COLO668 (cell line): ENCODE data around the gene RASL10A.
A peak's percentile ranks its signal among the peaks of the same experiment; 100 is the strongest.

ENCODE experiments used
- DNase-seq: peaks from one replicate; lab custom pipeline; 2025; ENCODE audit not compliant: unreplicated experiment; lab: John Stamatoyannopoulos, UW

RASL10A gene

DNA sequence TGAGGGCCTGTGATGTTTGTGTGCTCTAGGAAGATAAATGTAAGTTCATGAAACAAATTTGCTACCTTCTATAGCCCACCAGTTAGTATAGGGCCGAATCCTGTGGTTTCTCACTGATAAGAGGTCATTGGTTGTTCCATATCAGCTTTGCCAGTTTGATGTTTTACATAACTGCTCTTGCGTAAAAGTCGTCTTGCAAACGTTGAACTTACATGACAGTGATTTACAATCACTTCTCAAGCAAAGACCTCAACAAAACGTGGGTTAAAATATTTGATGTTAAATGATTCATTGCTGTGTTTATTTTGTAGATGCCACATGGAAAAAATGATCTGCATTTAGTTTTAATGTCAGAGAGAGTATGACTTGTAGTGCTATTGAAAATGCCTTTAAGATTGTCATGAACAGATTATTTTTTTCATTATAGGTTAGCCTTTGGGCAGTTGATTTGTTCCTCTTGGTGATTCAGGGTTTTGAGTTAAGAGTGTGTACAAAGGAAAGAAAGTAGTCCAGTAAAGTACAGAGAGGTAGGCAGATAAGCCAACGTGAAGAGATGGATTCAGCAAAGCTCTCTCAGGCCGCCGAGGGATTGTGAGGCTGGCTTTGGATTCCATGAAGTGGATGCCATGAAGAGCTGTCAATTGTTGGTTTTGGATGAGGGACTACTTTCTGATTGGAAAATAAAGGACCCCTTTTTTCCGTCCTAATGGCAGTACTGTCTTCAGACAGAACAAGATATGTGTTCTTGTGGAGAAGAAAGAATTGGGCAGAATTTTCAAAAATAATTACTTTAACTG lies 44.8 kb downstream of the RASL10A start:
- no peak for DNase-seq

- DNase-seq = no peak
Measured at GRCh38 chr22:29269731-29270474, 45.6 kb downstream of the RASL10A start.

DNA sequence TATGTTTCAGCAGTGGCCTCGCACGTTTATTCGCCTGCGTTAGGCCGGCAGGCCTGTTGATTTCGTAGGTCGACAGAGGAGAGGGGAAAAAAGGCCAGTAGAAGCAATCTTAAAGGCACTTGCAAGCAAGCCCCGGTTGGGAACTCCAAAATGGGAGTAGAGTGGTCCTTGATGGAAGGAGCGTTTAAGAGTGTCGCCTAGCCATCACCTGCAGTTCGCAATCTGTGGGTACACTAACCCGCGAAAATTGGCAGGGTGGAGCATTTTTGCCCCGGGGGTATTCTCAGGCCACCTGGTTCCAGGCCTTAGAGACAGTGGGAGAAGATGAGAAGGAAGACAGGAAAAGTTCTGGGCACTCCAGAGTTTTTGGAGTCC lies 46.3 kb downstream of the RASL10A start:
- peak; percentile 20 for DNase-seq

DNA sequence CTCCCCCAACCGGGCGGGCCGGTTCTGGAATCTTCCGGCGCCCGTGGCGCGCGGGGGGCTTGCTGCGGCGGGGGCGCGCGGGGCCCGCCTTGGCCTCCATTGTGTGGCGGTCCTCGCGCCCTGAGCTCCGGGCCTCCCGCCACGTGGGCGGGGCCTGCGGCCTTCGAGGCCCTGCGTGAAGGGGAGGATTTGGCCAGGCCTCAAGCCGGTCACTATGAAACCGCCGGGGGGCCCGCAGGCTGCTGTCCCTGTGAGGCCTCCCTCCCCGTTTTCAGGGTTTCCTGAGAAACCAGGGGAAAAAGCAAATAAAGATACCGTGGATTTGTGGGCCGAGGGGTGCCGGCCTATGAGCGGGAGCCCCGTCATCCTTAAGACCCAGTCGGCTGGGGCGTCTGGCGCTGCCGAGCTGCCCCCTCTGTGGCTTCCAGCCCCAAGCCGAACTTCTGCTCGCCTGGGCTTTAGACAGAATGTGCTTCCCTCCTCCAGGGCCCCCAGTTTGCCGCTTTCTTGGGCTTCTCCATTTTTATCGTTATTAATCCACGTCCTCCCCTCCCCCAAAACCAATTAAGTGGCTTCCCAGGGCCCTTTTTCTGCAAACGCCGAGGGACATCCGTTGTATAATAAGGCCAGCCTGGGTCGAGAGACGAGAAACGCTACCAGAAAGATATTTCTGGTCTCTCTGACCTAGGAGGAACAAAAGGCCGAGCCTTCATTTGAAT lies 46.8 kb downstream of the RASL10A start:
- DNase-seq = peak; percentile 61

DNA sequence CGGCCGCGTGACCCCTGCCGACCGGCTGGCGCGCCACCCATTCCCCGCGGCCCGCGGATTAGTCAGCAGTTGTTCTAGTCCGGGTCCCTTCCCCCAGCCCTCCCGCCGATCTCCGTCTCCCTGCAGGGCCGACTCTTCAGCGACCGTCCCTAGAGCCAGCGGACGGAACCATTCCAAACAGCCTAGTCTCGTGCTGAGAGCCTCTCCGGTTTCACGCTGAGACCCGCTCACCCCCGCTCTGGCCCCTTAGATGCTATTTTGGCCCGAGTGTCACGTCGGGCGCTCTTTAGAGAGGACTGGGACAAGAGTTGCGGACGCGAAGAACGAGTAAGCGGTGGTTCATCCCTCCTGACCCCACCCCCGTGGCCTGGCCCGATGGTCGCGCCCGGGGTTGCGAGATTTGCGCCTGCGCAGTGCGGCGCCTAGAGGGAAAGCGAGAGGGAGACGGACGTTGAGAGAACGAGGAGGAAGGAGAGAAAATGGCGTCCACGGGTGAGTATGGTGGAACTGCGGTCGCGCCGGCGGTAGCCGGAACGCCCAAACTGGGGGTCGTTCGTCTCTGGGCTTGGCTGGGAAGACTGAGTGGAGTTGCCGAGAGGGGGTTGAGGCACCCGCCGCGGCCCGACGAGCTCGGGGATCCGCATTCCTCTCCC lies 47.5 kb downstream of the RASL10A start, which contains the start of the genes EWSR1 and RHBDD3:
EWSR1 (plus strand) TSS at position 411 of the 653 bp plus-strand sequence; CDS start at position 480, 69 bp downstream.
RHBDD3 (minus strand) TSS at position 124 of the 653 bp plus-strand sequence. CDS start 2,355 bp downstream, outside the sequence.
- peak; percentile 95 for DNase-seq

GRCh38 chr22:29267462-29267857 lies 48.0 kb downstream of the RASL10A start:
- no peak for DNase-seq

DNA sequence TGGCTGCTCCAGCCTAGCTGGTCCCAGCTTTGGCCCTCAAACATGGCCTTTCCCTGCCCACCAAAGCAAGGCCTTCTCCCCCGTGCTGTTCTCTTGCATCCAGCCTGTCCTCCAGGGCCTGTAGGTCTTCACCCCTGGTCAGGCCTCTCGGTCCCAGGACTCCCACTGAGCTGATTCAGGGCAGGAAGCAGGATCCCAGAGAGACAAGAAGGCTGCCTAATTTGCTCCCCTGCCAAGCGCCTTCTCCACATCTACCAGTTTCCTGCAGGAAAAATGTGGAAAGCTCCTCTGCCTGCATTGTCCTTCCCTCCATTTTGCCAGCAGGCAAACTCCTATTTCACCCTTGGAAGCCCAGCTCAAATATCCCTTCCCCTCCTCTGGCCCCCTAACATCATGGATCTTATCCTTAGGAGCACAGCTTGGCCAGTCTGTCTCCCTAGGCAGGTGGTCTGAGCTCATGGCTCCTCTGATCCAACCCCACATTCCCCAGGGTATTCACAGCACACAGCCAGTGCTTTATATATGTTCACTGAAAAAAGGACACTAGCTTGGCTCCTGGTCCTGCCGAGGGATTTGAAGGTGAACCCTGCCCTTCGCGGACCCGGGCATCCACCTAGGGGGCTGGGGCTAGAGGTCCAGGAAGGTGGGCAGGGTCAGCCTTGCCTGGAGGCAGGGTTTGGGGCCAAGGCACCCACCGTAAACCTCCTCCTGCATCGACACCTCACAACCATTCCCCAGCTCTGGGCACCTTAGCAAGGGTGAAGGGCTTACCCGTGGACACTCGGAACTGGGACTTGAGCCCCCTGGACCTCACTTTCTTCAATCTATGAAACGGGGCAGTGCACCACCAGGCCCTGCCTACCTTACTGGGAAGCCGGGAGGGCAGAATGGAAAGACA lies 48.7 kb downstream of the RASL10A start:
- DNase-seq = no peak

GRCh38 chr22:29265929-29266328 lies 49.6 kb downstream of the RASL10A start:
- no peak for DNase-seq

GRCh38 chr22:29265305-29265704 lies 50.2 kb downstream of the RASL10A start:
- DNase-seq = no peak

DNA sequence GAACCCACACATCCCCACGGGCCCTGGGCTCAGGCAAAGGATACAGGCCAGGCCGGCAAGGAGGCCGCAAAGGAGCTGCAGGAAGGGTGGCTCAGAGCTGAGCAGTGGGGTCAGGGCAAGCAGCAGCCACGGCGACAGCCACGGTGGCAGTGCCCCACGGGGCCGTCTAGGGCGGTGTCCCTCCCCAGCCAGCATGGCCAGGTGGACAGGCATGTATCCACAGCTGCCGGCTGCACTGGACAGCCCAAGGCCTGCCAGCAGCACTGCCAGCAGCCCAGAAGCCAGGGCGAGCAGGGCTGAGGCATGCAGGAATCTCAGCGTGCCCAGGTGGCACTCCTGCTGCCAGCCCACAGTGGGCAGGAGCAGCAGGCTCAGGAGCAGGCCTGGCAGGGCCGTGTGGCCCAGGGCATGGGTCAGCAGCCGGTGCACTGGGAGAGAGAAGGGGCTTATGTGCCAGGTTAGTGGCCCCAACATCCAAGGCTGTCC lies 51.7 kb downstream of the RASL10A start:
- DNase-seq = no peak
